Liver (tissue), 9 donors: ENCODE measurements around the gene RASA1. TPM values are rescaled to one million over a fixed set of nuclear protein-coding genes. Genes with fewer than 3 reads are reported as not detected.

Experiments
- DNase-seq: peaks from one replicate; pipeline ENCODE4 v3.0.0-alpha.2; 2017; ENCODE audit warnings: low spot score
- H3K27ac ChIP-seq, 2 donors: one replicate each; pipeline ENCODE4 v1.7.0; 2013; ENCODE audit warnings: inconsistent platforms in 2 of 2, low read length in 2 of 2, control low read depth in 1 of 2, low read depth in 1 of 2, mild to moderate bottlenecking in 1 of 2
- H3K27me3 ChIP-seq, 4 donors: one replicate each; pipeline versions ENCODE4 v1.6.1 to v1.7.0; 2013; ENCODE audit warnings: low read length in 3 of 4, inconsistent platforms in 1 of 4, mild to moderate bottlenecking in 1 of 4, moderate library complexity in 1 of 4; ENCODE audit not compliant: control insufficient read depth in 4 of 4, insufficient read depth in 4 of 4
- H3K36me3 ChIP-seq, 4 donors: one replicate each; pipeline versions ENCODE4 v1.6.1 to v1.7.0; 2013; ENCODE audit warnings: low read length in 3 of 4, mild to moderate bottlenecking in 3 of 4, low read depth in 1 of 4, moderate library complexity in 1 of 4; ENCODE audit not compliant: control insufficient read depth in 4 of 4, insufficient read depth in 3 of 4
- H3K4me1 ChIP-seq, 4 donors: one replicate each; pipeline versions ENCODE4 v1.6.1 to v1.7.0; 2013; ENCODE audit warnings: low read length in 3 of 4, mild to moderate bottlenecking in 3 of 4, moderate library complexity in 1 of 4; ENCODE audit not compliant: control insufficient read depth in 4 of 4, insufficient read depth in 4 of 4
- H3K4me3 ChIP-seq, 3 donors: one replicate each; pipeline versions ENCODE4 v1.6.1 to v1.7.0; 2013; ENCODE audit warnings: low read length in 3 of 3, control low read depth in 1 of 3, low read depth in 1 of 3, mild to moderate bottlenecking in 1 of 3
- H3K9ac ChIP-seq, 2 donors: one replicate each; pipeline ENCODE4 v1.7.0; 2013; ENCODE audit warnings: low read length in 2 of 2, mild to moderate bottlenecking in 2 of 2, moderate library complexity in 2 of 2, control low read depth in 1 of 2, low read depth in 1 of 2
- H3K9me3 ChIP-seq, 4 donors: one replicate each; pipeline versions ENCODE4 v1.6.1 to v1.7.0; 2013; ENCODE audit warnings: low read length in 3 of 4; ENCODE audit not compliant: control insufficient read depth in 4 of 4
- EGR1 ChIP-seq, 2 donors: IDR thresholded peaks; 2 replicates each; pipeline ENCODE4 v1.6.1; 2016 to 2018; ENCODE audit warnings: antibody characterized with exemption in 2 of 2, low read depth in 2 of 2
- FOXA1 ChIP-seq: IDR thresholded peaks from 2 replicates; pipeline ENCODE4 v1.6.1; 2016; ENCODE audit warnings: antibody characterized with exemption
- GABPA ChIP-seq, 2 donors: IDR thresholded peaks in 1 of 2; conservative IDR thresholded peaks in 1 of 2; 2 replicates each; pipeline ENCODE4 v1.6.1; 2016; ENCODE audit warnings: antibody characterized with exemption in 2 of 2, mild to moderate bottlenecking in 1 of 2, moderate library complexity in 1 of 2
- HNF4A ChIP-seq, 2 donors: conservative IDR thresholded peaks; 2 replicates each; pipeline ENCODE4 v1.6.1; 2016; ENCODE audit warnings: antibody characterized with exemption in 2 of 2, mild to moderate bottlenecking in 2 of 2
- HNF4G ChIP-seq: IDR thresholded peaks from 2 replicates; pipeline ENCODE4 v1.6.1; 2016; ENCODE audit warnings: antibody characterized with exemption
- NR2F2 ChIP-seq: IDR thresholded peaks from 2 replicates; pipeline ENCODE4 v1.6.1; 2016; ENCODE audit warnings: antibody characterized with exemption
- RAD21 ChIP-seq, 2 donors: IDR thresholded peaks; 2 replicates each; pipeline ENCODE4 v1.6.1; 2016; ENCODE audit warnings: antibody characterized with exemption in 2 of 2, mild to moderate bottlenecking in 2 of 2
- RXRA ChIP-seq, 2 donors: IDR thresholded peaks; 2 replicates each; pipeline ENCODE4 v1.6.1; 2017 to 2018; ENCODE audit warnings: antibody characterized with exemption in 2 of 2, mild to moderate bottlenecking in 1 of 2
- SP1 ChIP-seq: IDR thresholded peaks from 2 replicates; pipeline ENCODE4 v1.6.1; 2018; ENCODE audit warnings: antibody characterized with exemption, mild to moderate bottlenecking
- TAF1 ChIP-seq: conservative IDR thresholded peaks from 2 replicates; pipeline ENCODE4 v1.6.1; 2016; ENCODE audit warnings: antibody characterized with exemption, mild to moderate bottlenecking
- YY1 ChIP-seq: IDR thresholded peaks from 2 replicates; pipeline ENCODE4 v1.6.1; 2016; ENCODE audit warnings: antibody characterized with exemption, mild to moderate bottlenecking
- WGBS: extraction: QIAGEN DNeasy Blood & Tissue Kit; methylation state at CpG from one replicate; pipeline ENCODE4 v1.1.7; 2013; 5-methylcytosine and 5-hydroxymethylcytosine counted together
- polyA plus RNA-seq, 2 donors: library from polyadenylated mRNA; stranded (reverse) in 1 of 2; unstranded in 1 of 2; fragments of 200-250 nt in 1 of 2; fragments of >200 nt in 1 of 2; fragmentation: Nextera tagmentation in 1 of 2; extraction: Ambion mirVana in 1 of 2; gene quantifications; one replicate each; pipeline versions ENCODE4 v1.2.1 to v1.2.3, GENCODE V29; 2013 to 2015
- total RNA-seq, 2 donors: library from RNA; depleted of rRNA; stranded (reverse); fragments of >200 nt; gene quantifications; one replicate each; pipeline ENCODE4 v1.2.3, GENCODE V29; 2014
- TF ChIP-seq, protein P1 (sequence below): IDR thresholded peaks from 2 replicates; pipeline ENCODE4 v1.6.1; 2016; ENCODE audit warnings: antibody characterized with exemption
- TF ChIP-seq, protein P2 (sequence below): fragments of 150-350 bp; IDR thresholded peaks from 2 replicates; pipeline ENCODE4 v1.5.1; 2017; ENCODE audit warnings: improper control_type of control experiment, low read depth, low read length; ENCODE audit not compliant: missing input control
- TF ChIP-seq, protein P3 (sequence below): IDR thresholded peaks from 2 replicates; pipeline ENCODE4 v1.6.1; 2016; ENCODE audit warnings: antibody characterized with exemption, mild to moderate bottlenecking
- donor health status: healthy.
- donor health status: healthy.
- donor health status: healthy.
- donor health status: healthy.
- donor health status: healthy.

RASA1 gene
- total and polyA plus RNA-seq, 4 donors = 3.7 to 18.1 (median 7.0) TPM

DNA sequence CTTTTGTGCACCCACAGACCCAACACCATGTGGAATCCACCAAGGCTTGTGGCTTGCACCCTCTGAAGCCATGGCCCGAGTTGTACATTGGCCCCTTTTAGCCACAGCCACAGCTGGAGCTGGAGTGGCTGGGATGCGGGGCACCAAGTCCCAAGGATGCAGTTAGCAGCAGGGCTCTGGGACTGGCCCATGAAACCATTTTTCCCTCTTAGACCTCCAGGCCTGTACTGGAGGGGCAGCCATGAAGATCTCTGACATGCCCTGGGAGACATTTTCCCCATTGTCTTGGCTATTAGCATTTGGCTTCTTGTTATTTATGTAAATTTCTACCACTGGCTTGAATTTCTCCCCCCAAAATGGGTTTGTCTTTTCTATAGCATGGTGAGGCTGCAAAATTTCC, 51.8 kb downstream of the RASA1 start:
- peaks cover 0 to 2% (median 0%) of the 10 kb centered on the region in 4 donors for H3K4me1 ChIP-seq
- H3K27ac ChIP-seq = no peak overlapping the region
- H3K4me3 ChIP-seq = no peak overlapping the region
- no peaks in the 10 kb centered on the region for H3K9me3 ChIP-seq
- TF ChIP-seq NR2F2 (no peak), YY1 (no peak), SP1 (no peak), EGR1 (IDR thresholded peaks at IDR 0.05; ENCODE audit: low read depth in 2 of 2) (no peak), HNF4G (no peak), FOXA1 (no peak)
- no peak overlapping the region for H3K9ac ChIP-seq
- no peak for DNase-seq
- H3K36me3 ChIP-seq = no peaks in the 10 kb centered on the region
- no peaks in the 10 kb centered on the region for H3K27me3 ChIP-seq
- 97% methylated on average over 2 of the region's 2 CpGs for WGBS

DNA sequence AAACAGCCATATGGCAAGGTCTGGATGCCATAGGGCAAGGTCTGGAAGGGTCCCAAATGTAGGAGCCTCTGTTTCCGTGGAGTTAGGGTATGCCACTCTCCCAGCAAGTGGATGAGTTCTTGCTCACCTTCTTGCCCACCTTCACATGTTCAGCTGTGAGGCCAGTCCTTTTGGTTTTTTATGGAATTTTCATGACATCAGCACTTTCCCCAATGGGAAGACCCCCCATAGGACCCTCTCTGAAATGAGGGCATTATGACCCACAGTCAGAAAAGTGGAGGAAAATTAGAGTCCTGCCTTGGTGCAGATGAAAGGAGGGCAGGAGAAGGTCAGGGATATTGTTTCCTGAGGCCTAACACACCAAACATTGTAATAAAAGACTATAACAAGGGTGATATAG, 53.9 kb downstream of the RASA1 start:
- Histone ChIP-seq H3K36me3 (no peaks in the 10 kb centered on the region), H3K4me1 (peaks cover 0 to 2% (median 0%) of the 10 kb centered on the region in 4 donors), H3K27ac (no peak overlapping the region), H3K27me3 (no peaks in the 10 kb centered on the region), H3K4me3 (no peak overlapping the region), H3K9ac (no peak overlapping the region), H3K9me3 (no peaks in the 10 kb centered on the region)
- DNase-seq = no peak
- TF ChIP-seq, protein P1, sequence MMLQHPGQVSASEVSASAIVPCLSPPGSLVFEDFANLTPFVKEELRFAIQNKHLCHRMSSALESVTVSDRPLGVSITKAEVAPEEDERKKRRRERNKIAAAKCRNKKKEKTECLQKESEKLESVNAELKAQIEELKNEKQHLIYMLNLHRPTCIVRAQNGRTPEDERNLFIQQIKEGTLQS = no peak
- TF ChIP-seq HNF4A (conservative IDR thresholded peaks at IDR 0.05) (no peak), RAD21 (IDR thresholded peaks at IDR 0.05) (no peak)
- 100% methylated on average over 1 of the region's 1 CpG for WGBS

DNA sequence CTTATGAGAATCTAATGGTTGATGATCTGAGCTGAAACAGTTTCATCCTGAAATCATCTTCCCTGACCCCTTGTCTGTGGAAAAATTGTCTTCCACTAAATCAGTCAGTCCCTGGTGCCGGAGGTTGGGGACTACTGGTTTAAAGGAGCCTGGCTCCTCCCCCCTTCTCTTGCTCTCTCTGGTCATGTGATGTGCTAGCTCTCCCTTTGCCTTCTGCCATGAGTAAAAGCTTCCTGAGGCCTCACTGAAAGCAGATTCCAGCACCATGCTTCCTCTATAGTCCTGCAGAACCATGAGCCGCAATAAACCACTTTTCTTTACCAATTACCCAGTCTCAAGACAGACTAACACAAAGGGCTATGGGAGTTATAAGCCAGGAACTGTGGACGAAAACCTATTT, 54.7 kb downstream of the RASA1 start:
- H3K4me3 ChIP-seq = no peak overlapping the region
- DNase-seq = no peak
- H3K27me3 ChIP-seq = no peaks in the 10 kb centered on the region
- TF ChIP-seq SP1 = no peak
- TF ChIP-seq, protein P2, sequence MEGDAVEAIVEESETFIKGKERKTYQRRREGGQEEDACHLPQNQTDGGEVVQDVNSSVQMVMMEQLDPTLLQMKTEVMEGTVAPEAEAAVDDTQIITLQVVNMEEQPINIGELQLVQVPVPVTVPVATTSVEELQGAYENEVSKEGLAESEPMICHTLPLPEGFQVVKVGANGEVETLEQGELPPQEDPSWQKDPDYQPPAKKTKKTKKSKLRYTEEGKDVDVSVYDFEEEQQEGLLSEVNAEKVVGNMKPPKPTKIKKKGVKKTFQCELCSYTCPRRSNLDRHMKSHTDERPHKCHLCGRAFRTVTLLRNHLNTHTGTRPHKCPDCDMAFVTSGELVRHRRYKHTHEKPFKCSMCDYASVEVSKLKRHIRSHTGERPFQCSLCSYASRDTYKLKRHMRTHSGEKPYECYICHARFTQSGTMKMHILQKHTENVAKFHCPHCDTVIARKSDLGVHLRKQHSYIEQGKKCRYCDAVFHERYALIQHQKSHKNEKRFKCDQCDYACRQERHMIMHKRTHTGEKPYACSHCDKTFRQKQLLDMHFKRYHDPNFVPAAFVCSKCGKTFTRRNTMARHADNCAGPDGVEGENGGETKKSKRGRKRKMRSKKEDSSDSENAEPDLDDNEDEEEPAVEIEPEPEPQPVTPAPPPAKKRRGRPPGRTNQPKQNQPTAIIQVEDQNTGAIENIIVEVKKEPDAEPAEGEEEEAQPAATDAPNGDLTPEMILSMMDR = no peak
- no peak for TF ChIP-seq TAF1
- no peak for TF ChIP-seq EGR1 (IDR thresholded peaks at IDR 0.05; ENCODE audit: low read depth in 2 of 2)
- TF ChIP-seq, protein P3, sequence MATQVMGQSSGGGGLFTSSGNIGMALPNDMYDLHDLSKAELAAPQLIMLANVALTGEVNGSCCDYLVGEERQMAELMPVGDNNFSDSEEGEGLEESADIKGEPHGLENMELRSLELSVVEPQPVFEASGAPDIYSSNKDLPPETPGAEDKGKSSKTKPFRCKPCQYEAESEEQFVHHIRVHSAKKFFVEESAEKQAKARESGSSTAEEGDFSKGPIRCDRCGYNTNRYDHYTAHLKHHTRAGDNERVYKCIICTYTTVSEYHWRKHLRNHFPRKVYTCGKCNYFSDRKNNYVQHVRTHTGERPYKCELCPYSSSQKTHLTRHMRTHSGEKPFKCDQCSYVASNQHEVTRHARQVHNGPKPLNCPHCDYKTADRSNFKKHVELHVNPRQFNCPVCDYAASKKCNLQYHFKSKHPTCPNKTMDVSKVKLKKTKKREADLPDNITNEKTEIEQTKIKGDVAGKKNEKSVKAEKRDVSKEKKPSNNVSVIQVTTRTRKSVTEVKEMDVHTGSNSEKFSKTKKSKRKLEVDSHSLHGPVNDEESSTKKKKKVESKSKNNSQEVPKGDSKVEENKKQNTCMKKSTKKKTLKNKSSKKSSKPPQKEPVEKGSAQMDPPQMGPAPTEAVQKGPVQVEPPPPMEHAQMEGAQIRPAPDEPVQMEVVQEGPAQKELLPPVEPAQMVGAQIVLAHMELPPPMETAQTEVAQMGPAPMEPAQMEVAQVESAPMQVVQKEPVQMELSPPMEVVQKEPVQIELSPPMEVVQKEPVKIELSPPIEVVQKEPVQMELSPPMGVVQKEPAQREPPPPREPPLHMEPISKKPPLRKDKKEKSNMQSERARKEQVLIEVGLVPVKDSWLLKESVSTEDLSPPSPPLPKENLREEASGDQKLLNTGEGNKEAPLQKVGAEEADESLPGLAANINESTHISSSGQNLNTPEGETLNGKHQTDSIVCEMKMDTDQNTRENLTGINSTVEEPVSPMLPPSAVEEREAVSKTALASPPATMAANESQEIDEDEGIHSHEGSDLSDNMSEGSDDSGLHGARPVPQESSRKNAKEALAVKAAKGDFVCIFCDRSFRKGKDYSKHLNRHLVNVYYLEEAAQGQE = no peak
- no peak for TF ChIP-seq RXRA (IDR thresholded peaks at IDR 0.05)
- no peak for TF ChIP-seq HNF4A (conservative IDR thresholded peaks at IDR 0.05)
- TF ChIP-seq GABPA (IDR thresholded peaks at IDR 0.05 in 1 of 2, conservative IDR thresholded peaks at IDR 0.05 in 1 of 2) = no peak
- H3K9ac ChIP-seq = no peak overlapping the region
- no peak overlapping the region for H3K27ac ChIP-seq
- no peaks in the 10 kb centered on the region for H3K9me3 ChIP-seq
- H3K36me3 ChIP-seq = no peaks in the 10 kb centered on the region
- WGBS = 95% methylated on average over 3 of the region's 3 CpGs
- H3K4me1 ChIP-seq = peaks cover 0 to 2% (median 0%) of the 10 kb centered on the region in 4 donors
